ENCODE results near the gene BOD1.
"Not testable (repeated sequence)": the region's sequence is repeated elsewhere in the genome, so short reads cannot be mapped to it uniquely, and the experiment has no call there.

Gene BOD1

DNA sequence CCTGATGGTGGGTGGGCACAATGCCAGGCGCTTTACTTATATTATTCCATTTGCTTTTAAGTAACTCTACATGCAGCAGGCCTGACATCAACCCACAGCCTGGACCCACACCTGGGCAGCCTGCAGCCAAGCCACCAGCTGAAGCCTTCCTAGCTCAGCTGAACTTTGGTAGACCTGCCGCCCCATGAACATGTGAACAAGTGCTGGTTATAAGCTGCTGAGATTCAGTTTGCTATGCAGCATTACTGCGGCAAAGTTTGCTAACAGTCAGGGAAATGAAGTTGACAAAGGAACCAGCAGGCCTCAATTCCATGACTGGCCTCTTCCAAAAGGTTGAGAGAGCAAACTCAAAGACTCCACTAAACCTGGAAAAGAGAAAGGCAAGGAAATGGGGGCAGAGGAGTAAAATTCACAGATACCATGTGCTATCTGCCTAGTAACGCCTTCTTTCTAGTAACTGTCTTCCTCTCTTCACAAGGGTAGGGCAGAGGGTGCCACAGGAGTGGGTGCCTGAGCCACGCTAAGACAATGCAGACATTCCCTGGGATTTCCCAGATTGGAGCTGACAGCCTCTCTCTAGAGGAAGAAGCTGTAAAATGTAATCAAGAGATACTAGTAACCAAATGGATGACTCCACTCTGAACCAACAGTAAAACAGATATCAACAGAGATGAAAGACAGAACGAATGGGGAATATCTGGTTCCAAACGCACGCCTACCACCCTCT, 2.9 kb downstream of the BOD1 start:
- no peak for DNase-seq

DNA sequence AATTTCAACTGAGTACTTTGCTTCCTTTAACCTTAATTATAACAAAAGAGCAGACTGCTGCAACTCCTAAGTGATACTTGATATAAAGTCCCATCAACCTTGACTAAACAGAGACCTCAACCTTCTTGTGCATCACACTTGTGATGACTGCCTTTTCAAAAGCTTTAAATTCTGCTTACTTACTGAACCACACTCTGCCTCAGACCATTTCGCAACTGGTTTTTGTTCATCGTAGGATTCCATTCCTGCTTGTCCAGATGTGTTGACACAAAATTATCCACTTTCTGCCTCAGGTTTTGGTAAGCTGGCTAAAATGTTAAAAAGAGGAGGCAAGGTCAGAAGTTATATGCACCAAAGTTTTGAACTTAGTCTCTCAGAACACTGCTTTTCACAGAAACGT, 3.5 kb downstream of the BOD1 start:
- DNase-seq, result peak; percentile 5

DNA sequence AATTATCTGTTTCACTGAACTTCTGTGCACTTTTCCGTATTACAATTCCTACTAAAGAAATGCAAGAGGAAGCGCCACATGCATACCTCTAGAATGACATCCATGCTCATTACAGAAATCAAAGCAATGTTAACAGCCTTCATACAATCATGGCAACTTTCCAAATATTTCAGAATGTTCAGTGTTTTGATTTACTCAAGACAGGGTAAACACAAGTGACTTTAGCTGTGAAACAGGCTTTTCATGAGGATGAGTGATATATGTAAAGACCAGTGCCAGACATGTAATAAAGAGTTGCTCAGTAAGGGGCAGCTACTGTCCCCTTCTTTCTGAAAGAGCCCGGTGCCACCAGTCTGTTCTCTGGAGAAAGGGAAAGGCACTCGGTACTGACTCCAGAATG, 4.7 kb downstream of the BOD1 start:
- no peak for DNase-seq

DNA sequence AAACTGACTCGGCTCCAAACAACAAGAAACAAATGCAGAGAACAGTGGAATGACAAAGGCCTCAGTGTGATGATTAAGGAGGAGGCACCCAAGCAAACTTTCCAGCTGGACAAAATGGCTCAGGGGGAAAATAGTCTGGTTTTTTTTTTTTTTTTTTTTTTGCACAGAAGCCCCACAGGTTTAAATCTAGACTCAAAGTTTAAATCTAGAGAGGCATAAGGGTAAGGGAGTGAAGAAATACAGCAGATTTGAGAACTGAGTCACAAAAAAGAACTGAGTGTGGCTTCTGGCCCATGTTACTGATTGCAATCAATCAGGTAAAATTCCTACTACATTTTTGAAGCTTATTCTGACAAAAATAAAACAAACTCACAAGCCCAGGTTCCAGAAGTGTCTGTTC, 12.3 kb downstream of the BOD1 start:
- no peak for DNase-seq

DNA sequence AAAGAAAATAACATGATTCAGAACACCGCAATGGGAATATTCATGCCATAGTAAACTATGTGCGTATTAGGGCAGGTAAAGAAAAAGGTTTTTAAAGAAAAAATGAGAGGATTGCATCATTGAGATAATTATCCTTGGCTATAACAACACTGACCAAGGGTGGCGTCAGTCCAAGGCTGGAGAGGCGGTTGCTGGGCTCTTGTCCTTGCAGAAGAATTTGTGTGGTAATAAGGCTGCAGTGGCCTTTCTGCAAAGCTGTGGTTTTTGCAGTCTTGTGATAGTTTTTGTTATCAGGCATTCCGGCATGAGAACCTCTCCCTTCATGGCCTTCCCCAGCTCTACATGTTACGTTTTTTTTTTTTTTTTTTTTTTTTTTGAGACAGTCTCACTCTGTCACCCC, 14.0 kb downstream of the BOD1 start:
- peak; percentile 38 for DNase-seq

DNA sequence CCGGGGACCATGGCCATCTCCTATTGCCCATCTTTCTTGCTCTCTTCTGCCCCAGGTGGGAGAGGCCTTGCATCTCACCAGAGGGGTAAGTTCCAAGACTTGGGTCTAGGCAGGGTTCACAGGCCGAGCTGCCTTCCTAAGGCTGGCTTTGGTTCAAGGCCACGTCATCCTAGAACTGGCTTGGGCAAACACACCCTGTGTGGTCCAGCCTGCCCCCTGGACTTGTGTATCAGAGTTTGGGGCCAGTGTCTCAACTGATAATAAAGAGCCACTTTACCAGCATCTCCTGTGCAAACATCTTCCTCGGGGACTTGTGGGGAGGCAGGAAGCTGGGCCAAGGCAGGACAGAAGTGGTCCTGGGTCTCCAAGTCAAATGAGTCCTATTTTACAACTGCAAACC, 17.8 kb downstream of the BOD1 start:
- no peak for DNase-seq

DNA sequence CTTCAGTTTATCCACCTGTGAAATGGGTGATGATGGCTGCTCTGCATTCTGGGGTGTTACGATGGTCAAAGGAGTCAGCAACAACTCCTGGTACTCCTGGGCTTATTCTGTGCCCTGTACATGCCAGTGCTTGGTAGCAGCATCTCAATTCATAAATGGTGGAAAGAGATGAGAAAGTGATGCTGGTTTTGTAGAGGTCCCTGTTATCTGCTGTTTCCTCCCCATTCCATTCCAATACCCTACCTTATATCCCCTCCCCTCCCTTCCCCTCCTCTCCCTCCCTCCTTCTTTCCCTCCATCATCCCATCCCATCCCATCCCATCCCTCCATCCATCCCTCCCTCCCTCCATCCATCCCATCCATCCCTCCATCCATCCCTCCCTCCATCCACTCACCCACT, 19.1 kb downstream of the BOD1 start:
- DNase-seq, result no peak

DNA sequence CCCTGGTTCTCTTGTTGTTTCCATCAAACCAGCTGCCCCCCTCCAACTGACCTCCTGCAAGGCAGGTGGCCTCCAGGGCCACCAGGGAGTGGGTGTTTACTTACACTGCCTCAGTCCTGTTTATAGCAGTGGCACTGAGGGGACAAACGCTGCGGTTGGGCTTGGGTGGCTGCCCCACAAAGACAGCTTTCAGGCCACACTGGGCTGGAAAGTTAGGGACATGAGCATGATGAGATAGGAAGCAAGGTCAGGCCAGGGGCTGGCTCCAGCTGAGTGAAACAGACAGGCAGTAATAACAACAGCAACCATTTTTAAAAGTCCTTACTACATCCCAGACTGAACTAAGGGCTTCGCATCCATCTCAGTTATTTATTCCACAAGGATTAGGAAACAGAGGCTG, 20.6 kb downstream of the BOD1 start:
- no peak for DNase-seq

DNA sequence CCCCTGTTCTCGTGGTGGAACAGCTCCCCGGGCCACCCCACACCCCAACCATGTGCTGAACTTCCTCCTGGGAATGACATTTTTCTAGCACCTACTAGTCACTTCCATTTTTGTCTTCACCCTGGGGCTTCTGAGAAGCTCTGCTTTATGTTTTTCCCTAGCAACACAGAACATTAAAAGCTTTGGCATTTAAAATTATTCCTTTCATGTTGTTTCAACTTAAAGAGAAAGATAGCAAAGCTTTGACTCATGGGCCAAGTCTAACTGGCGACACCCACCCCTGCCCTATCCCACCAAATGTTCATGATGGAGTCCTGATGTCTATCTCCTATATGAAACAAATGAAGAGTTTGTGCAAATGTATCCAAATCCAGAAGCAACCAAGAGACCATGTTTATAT, 22.4 kb downstream of the BOD1 start:
- DNase-seq, result peak; percentile 54

DNA sequence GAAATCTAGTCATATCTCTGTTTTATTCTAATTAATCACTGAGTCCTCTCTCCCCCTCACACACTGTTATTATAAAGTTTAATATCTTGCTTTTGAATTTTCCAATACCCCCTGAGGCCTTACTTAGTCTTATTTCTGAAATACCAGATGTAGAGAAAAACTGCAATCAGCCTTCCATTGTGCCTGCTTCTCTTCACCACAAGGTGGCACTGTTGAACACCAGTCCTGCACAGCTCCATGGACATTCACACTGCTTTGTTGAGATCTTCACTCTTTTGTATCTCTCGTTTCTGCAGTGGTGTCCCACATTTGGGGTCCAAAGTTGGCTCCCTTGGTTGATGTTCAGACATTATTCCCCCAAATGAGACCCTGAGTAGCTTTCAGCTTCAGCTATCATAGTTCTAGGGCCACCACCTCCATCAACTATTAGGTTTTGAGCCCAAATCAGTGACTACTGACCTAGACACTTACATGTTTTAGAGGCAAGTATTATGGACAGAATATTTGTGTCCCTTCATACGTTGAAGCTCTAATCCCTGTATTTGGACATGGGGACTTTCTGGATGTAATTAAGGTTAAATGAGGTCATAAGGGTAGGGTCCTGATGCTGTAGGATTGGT, 24.3 kb downstream of the BOD1 start:
- DNase-seq, result peak; percentile 14

DNA sequence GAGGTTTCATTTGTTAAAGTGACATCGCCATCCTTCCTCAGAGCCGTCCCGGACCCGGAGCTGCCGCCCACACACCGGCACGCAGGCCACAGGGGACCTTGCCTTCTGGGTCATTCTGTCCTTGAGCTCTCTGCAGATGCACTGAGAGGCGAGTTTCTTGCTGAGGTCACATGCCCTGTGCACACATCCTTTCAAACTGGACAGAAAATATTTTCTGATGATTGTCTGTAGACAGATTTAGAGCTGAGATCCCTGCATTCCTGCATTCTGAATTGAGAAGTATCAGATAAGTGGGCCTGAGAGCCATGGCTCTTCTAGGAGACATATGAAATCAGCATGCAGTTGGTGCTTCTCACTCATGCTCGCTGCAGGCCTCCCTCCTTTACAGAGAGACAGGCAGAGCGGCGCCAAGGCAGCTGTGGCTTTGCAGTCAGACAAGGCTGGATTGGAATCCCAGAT, 25.4 kb downstream of the BOD1 start:
- DNase-seq, result no peak

DNA sequence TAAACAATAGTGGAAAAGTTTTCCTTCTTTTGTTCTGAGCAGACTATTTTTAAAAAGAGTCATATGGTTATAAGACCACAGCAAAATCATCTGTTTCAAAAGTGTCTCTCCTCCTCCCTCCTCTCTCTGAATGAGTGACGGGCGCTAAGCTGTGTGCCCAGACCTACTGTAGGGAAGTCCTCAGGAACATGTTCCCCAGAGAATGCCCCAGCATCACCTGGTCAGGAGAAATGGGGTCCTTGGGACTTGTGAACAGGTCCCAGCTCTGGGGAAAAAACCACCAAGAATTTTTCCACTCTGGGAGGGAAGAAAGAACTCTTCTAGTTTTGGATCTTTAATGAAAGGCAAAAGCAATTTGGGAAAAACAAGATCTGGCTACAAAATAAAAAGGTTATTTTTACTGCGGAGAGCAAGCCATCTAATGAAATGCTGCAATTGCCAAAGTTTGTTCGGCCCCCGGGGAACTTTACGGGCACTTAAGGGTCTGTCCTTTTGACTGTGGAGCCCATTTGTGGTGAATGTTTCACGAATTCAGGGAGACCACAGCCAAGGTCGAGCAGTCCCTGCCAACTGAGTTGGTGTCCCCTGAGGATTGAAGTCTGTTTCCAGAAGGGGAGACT, 25.9 kb downstream of the BOD1 start:
- DNase-seq, result no peak

DNA sequence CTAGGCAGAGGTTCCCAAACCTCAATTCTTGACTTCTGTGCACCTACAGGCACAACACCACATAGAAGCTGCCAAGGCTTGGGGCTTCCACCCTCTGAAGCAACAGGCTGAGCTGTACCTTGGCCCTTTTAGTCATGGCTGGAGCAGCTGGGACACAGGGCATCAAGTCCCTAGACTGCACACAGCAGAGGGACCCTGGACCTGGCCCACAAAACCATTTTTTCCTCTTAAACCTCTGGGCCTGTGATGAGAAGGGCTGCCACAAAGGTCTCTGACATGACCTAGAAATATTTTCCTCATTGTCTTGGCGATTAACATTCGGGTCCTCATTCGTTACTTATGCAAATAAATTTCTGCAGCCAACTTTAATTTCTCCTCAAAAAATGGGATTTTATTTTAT, 30.3 kb downstream of the BOD1 start:
- DNase-seq, result not testable (repeated sequence)

DNA sequence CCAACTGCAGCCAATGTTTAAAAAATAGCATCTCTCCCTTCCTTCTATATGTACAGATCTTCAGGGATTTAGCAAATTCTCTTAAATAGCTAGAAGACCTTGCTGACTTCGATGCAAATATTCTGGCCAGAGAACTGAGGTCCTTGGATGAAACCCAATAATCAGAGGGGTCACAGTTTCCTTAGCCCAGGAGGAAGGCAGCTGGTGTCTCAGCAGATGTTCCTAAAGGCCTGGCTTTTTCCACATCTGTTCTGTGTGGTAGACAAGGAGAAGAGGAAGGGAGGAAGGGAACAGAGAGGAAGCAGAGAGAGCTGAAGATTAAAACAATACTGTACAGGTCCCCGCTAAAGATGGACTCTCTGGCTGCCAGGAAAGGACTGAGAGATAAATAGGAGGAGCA, 33.1 kb downstream of the BOD1 start:
- DNase-seq, result no peak

DNA sequence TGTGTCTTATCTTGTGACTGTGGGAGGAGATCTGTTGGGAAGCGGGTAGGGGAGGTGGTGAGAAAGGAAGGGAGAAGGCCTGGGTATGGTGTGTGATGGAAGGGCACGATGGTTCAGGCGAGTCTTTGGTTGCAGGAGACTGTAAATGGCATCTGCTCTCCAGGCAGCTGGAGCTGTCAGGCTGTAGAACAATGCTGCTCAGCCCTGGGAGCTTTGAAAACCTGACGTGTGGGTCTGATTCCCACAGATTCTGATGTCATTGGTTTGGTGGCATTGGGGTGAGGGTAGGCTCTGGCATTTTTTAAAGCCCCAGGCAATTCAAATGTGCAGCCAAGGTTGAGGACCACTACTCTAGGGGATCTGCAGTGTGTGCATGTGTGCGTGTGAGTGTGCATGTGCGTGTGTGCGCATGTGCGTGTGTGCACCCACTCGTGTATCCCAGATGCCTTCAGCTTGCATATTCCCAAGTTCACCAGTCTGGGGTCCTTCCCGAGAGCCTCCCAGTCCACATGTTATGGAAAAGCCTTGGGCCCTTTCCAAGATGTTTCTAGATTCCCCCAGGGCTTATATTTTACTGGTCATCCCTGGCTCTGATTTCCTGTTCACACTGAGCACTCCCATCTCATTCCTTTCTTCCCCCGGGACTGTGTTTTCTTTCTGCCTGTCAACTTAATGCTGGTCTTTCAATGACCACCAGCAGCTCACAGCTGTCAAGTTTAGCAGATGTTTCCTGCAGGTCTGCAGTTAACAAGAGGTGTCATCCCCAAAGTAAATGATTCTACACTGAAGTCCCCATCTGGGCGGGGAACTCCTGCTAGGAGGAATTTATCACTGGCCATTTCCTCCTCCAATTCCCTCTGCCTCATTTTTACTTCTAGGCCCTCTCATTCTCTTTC, 34.0 kb downstream of the BOD1 start:
- peak; percentile 77 for DNase-seq

DNA sequence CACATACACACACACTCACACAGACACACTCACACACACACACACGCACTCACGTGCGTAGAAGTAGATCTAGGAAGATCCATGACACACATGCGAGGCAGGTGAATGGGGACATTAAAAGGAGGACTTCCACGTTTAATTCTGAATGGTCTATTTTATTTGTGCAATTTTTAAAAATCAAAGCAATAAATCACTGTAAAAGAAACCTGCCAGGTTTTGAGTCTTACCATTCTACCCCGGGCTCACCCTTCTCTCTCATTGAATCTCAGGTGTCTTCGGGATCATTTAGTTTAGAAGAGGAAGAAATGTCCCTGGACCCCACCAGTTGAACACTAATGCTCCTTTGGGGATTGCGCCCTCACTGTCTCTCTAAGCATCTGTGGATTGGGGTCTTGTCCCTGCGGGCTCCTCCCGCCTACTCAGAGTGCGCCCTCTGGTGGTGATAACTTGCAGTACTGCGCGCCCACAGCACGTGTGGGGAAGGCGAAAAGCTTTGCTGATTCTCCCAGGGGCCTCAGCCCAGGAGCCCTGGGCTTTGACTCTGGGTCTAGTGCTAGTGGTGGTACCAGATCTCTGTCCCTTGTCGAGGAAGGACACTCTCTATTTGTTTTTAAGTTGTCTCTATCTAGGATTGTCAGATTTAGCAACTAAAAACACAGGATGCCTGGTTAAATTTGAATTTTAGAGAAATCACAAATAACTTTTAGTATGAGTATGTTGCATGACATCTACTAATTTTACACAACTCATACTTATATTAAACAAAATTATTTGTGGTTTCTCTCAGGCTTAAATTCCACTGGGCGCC, 34.8 kb downstream of the BOD1 start:
- DNase-seq, result peak; percentile 39

DNA sequence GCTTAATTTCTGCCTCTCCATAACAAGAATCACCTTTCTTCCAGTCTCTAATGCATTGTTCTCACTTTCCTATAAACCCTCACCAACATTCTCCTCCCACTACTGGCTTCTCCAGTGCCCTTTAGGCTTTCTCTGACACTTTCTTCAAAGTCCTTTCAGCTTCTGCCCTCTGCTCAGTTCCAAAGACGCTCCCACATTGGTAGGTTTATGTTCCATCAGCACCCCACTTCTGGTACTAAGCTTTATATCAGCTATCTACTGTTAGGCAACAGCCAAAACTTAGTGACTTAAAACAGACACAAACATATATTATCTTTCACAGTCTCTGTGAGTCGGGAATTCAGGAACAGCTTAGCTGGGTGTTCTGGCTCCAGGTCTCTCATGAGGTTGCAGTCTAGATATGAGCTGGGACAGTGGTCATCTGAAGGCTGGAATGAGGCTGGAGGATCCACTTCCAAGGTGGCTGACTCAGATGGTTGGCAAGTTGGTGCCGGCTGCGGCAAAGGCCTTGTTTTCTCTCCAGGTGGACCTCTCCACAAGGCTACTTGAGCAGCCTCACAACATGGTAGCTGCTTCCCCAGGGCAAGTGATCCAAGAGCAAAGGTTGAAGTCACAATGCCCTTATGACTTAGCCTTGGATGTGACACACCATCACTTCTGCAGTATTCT, 37.4 kb downstream of the BOD1 start:
- DNase-seq, result no peak

DNA sequence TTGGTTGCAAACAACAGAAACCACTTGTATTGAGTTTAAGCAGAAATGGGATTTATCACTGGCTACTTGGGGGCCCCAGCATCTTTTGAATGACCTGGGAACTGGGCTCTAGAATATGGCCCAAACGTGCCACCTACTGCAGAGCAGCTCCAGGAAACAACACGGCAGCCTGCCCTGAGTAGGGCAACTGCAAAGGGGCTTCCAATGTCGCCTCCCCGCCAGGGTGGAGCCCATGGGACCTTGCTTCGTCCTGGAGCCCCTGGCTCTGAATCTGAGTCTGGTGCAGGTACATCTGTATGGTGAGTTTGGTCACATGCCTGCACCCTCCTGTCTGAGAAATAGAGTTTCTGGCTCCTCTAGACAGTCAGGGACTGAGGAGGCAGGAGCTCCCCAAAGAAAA, 38.6 kb downstream of the BOD1 start:
- DNase-seq, result no peak

DNA sequence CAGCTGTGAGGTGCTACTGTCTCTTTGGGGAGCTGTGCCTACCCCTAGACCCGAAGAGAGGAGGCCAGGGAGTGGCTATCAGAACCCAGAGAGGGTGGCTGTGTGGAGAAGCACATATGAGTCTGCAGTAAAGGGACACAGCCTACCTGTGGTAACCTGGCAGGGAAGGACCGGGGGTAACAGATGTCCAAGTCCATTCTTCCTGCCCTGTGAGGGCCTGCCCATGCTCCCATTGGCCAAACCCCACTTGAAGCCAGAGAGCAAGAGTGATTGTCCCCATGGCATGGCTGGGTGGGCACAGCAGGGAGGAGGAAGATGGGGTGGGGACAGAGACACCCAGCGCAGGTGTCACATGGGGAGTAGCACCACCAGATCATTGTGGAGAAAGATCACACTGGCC, 39.3 kb downstream of the BOD1 start:
- DNase-seq, result no peak

DNA sequence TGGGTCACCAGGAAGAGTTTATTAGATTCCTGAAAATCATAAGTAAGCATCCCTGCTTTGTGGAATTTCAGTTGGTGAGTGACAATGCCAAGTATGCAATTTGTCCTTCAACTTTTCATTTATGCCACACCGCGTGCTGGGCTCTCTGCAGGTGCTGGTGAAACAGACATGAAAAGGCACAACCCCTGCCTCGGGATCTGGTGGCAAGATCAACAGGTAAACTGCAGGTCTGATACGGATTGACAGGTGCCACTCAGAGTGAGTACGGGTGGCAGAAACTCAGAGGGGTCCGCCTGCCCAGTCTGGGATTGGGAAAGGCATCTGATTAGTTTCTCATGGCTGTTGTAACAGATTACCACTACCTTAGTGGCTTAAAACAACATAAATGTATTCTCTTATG, 40.5 kb downstream of the BOD1 start:
- no peak for DNase-seq

DNA sequence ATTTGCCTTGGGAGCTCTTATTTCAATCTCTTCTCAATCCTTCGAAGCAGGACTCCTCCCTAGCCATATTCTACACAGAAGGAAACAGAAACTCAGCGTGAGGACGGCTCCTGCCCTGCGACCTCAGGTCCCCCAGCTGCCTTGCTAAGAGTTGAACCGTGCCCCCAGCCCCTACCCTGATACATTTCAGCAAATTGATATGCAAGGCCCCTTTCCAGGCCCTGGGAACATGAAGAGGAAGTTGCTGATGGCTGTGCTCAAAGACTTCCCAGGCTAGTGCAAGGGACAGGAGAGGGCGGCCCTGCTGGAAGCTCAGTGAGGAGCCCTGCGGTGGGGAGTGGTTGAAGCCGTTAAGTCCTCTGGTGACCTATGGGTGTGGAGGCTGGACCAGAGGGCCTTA, 41.5 kb downstream of the BOD1 start:
- no peak for DNase-seq

All from EL (cell line).